ENCODE measurements around the gene TTC14. TPM values are rescaled to one million over a fixed set of nuclear protein-coding genes. Genes with fewer than 3 reads are reported as not detected.

TTC14 gene
- total and polyA plus RNA-seq, 9 of the 15 experiments (the other 6 are each of a cell fraction or from before 2014, with no cell fraction given), result 10.0 to 61.9 (median 27.0) TPM

DNA sequence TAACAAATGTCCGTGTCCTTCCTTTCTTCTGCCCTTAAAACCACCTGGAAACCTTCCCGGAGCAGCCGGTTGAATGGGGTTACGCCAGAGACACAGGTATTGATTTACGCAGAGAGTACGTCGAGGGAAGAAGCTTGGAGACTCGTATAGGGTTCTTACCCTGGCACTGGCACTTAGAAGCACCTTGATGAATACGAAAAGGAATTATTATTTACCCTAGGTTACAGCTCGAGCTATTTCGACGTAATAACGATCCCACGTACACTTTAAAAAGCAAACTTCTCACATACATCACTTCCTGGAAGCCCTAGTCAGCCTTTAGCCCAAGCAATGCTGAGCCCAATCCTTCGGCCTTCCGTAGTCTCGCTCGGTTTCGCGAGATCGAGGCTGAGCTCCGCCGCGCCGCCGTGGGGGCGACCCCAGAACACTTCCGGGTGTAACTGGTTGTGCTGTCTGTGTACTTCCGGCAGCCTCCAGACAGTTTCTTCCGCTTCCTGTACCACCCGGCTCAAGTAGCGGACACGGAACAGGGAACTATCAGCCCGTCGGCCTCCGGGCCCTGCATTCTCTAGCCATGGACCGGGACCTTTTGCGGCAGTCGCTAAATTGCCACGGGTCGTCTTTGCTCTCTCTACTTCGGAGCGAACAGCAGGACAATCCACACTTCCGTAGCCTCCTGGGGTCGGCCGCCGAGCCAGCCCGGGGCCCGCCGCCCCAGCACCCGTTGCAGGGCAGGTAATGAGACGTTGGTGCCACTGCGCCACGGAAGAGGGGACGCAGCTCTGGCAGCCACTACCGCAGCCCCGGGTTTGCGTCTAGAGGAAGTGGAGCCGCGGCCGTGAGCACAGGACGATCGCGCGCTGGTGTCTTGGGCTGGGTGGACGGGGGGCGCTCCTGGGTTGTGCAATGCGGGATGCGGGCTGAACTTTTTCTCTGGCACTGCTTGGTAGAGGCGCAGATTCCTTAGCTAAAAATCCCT lies at the start of gene TTC14 (continued):
- TF ChIP-seq ARID3B (CRISPR knock-in tag; IDR thresholded peaks at IDR 0.05; ENCODE audit: borderline replicate concordance) (no peak), CEBPG (CRISPR knock-in tag; IDR thresholded peaks at IDR 0.05) (peak; percentile 41; the same call in 1 of the 2 replicates), CEBPG (tag; conservative IDR thresholded peaks at IDR 0.05 in 1 of 2, IDR thresholded peaks at IDR 0.05 in 1 of 2) (peak in 1 of 2 experiments; percentile 87; a peak in 3 of 4 replicates), ZC3H4 (CRISPR knock-in tag; IDR thresholded peaks at IDR 0.05; ENCODE audit: borderline replicate concordance) (no peak), ATF4 (CRISPR knock-in tag; IDR thresholded peaks at IDR 0.05) (no peak), ZNF644 (tag; IDR thresholded peaks at IDR 0.05; ENCODE audit: low read depth) (peak; percentile 81; the same call in 1 of the 2 replicates), JUND (IDR thresholded peaks at IDR 0.05; ENCODE audit: borderline replicate concordance, low read depth, low read length) (peak; percentile 19; the same call in 1 of the 2 replicates), JUND (tag; IDR thresholded peaks at IDR 0.05; ENCODE audit: borderline replicate concordance, low read depth, low read length) (peak; percentile 55; the same call in 2 of the 3 replicates), CREB3L1 (IDR thresholded peaks at IDR 0.05; ENCODE audit: borderline replicate concordance, low read depth) (peak; percentile 74; the same call in 1 of the 2 replicates), BRF1 (IDR thresholded peaks at IDR 0.05; ENCODE audit: borderline replicate concordance, extremely low read depth, insufficient read length) (no peak), SAFB (IDR thresholded peaks at IDR 0.05; ENCODE audit: borderline replicate concordance, low read depth, low read length) (no peak), ETV5 (CRISPR knock-in tag; IDR thresholded peaks at IDR 0.05; ENCODE audit: low read depth) (peak; percentile 87), NEUROD1 (IDR thresholded peaks at IDR 0.05; ENCODE audit: borderline replicate concordance, low read depth, low read length, partially characterized antibody) (peak; percentile 22), ZNF174 (CRISPR knock-in tag; IDR thresholded peaks at IDR 0.05) (no peak), RBM17 (IDR thresholded peaks at IDR 0.05; ENCODE audit: borderline replicate concordance, low read depth, low read length) (no peak)
- TF ChIP-seq, protein P1, sequence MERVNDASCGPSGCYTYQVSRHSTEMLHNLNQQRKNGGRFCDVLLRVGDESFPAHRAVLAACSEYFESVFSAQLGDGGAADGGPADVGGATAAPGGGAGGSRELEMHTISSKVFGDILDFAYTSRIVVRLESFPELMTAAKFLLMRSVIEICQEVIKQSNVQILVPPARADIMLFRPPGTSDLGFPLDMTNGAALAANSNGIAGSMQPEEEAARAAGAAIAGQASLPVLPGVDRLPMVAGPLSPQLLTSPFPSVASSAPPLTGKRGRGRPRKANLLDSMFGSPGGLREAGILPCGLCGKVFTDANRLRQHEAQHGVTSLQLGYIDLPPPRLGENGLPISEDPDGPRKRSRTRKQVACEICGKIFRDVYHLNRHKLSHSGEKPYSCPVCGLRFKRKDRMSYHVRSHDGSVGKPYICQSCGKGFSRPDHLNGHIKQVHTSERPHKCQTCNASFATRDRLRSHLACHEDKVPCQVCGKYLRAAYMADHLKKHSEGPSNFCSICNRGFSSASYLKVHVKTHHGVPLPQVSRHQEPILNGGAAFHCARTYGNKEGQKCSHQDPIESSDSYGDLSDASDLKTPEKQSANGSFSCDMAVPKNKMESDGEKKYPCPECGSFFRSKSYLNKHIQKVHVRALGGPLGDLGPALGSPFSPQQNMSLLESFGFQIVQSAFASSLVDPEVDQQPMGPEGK (CRISPR knock-in tag; IDR thresholded peaks at IDR 0.05; ENCODE audit: borderline replicate concordance), result no peak
- TF ChIP-seq, protein P2, sequence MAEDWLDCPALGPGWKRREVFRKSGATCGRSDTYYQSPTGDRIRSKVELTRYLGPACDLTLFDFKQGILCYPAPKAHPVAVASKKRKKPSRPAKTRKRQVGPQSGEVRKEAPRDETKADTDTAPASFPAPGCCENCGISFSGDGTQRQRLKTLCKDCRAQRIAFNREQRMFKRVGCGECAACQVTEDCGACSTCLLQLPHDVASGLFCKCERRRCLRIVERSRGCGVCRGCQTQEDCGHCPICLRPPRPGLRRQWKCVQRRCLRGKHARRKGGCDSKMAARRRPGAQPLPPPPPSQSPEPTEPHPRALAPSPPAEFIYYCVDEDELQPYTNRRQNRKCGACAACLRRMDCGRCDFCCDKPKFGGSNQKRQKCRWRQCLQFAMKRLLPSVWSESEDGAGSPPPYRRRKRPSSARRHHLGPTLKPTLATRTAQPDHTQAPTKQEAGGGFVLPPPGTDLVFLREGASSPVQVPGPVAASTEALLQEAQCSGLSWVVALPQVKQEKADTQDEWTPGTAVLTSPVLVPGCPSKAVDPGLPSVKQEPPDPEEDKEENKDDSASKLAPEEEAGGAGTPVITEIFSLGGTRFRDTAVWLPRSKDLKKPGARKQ (CRISPR knock-in tag; IDR thresholded peaks at IDR 0.05), result peak; percentile 84; the same call in 1 of the 2 replicates

All from K562 (cell line).